SK-MEL-5 (cell line): ENCODE results near the gene CRELD1. TPM values are rescaled to one million over a fixed set of nuclear protein-coding genes. Genes with fewer than 3 reads are reported as not detected.

Experiments used
- DNase-seq: peaks from one replicate; pipeline ENCODE4 v3.0.0-alpha.2; 2016; ENCODE audit warnings: low read depth, low spot score
- in situ Hi-C: cut with HindIII; loops from 2 replicates; pipeline ENCODE4 v1.10.0; 2016; ENCODE audit warnings: low sequenced_read_pairs, high pct_unique_total_duplicates, low pct_unique_long_range_greater_than_20kb
- total RNA-seq: library from RNA; depleted of rRNA; stranded (reverse); fragments of >200 nt; shearing (Covaris generic); gene quantifications from 2 replicates; pipeline ENCODE4 v1.2.3, GENCODE V29; 2014

Gene CRELD1
- total RNA-seq, 1 experiment from 2014 or later, result 50.2 TPM

DNA sequence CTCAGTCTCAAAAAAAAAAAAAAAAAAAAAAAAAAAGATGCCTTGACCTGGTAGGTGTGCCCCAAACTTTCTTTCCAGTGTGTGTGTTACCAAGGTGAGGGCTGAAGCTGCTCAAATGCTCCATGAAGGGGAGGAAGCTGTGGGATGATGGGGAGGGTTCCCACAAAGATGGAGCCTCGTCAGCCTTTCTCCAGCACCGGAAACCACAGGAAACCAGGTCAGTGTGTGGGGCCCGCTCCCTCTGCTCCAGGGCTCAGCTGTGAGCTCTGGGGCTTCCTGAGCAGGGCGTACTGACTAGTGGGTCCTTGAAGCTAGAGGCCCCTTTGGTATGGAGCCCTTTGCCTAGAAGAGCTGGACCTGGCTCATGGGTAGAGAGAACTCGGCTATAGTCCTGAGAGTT is 31.7 kb upstream of the CRELD1 start:
- no peak for DNase-seq
- in situ Hi-C loops, result no loop called here

DNA sequence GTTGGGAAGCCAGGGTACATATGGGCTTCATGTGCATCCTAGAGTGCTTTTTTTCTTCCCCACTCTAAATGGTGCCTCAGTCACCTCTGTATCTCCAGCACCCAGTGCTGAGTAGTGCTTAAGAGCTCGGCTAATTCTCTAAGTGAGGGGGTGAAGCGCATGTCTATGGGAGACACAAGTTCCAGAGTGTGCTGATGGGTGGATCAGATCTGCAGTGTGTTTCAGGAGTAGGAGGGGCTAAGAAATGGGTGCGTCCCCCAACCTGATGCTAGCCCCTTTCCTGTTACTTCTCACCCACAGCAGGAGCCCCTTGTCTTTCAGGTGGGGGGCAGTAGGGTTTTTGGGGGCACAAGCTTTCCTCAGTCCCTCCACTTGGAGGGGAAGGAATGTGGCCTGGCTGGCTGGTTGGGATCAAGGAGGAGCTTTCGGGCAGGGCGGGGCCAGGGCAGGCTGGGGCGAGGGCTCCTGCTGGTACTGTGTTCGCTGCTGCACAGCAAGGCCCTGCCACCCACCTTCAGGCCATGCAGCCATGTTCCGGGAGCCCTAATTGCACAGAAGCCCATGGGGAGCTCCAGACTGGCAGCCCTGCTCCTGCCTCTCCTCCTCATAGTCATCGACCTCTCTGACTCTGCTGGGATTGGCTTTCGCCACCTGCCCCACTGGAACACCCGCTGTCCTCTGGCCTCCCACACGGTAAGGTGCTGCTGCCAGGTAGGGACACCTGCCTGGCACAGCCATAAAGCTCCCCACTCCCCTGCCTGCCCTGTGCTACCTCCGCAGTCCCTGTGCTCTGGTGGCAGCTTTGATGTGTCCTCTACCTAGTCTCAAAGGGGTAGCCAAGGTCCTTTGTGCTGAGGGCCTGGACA is 31.0 kb upstream of the CRELD1 start, which contains the start of gene IL17RE:
TSS of gene IL17RE (plus strand) at position 477 of the 866 bp plus-strand sequence. CDS start at position 562, 85 bp downstream.
- in situ Hi-C loops, result no loop called here
- no peak for DNase-seq

- no peak for DNase-seq
- in situ Hi-C loops, result no loop called here
Measured at GRCh38 chr3:9903238-9903624, 30.4 kb upstream of the CRELD1 start.

- no peak for DNase-seq
- in situ Hi-C loops, result no loop called here
Measured at GRCh38 chr3:9903904-9904303, 29.7 kb upstream of the CRELD1 start.

GRCh38 chr3:9906480-9906879 is 27.2 kb upstream of the CRELD1 start:
- DNase-seq, result no peak
- in situ Hi-C loops, result no loop called here

DNA sequence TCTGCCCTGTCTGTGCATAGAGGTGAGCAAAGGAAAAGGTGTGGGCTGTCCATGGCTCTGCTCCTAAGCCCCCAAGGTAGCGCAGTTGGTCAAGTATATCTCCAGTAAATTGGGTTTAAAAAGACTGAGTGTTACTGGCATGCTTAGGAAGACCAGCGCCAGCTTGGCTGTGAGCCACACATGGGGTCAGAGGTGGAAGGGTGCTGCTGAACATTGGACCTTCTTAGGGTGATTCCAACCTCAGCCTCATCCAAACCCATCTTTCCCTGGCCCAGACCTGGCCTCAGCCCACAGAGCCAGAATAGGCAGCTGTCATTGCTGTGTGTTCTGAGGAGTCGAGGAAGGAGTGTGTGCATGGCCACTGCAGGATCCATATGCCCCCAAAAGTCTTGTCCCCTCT is 25.3 kb upstream of the CRELD1 start:
- no peak for DNase-seq
- in situ Hi-C loops, result no loop called here

- no peak for DNase-seq
- in situ Hi-C loops, result no loop called here
Measured at GRCh38 chr3:9909221-9910013, 24.2 kb upstream of the CRELD1 start.

DNA sequence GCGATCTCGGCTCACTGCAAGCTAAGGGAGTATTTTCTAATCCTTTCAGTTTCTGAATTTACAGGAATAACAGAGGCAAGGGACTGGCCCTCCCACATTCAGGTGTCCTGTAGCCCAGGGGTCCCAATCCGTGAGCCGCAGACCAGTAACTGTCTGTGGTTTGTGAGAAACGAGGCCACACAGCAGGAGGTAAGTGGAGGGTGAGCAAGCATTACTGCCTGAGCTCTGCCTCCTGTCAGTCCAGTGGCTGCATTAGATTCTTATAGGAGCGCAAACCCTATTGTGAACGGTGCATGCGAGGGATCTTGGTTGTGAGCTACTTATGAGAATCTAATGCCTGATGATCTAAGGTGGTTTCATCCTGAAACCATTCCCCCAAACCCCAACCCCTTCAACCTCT is 21.8 kb upstream of the CRELD1 start:
- in situ Hi-C loops, result no loop called here
- DNase-seq, result no peak

GRCh38 chr3:9912294-9912935 is 21.2 kb upstream of the CRELD1 start:
- in situ Hi-C loops, result no loop called here
- no peak for DNase-seq

- no peak for DNase-seq
- in situ Hi-C loops, result no loop called here
Measured at GRCh38 chr3:9913601-9914000, 20.0 kb upstream of the CRELD1 start.

DNA sequence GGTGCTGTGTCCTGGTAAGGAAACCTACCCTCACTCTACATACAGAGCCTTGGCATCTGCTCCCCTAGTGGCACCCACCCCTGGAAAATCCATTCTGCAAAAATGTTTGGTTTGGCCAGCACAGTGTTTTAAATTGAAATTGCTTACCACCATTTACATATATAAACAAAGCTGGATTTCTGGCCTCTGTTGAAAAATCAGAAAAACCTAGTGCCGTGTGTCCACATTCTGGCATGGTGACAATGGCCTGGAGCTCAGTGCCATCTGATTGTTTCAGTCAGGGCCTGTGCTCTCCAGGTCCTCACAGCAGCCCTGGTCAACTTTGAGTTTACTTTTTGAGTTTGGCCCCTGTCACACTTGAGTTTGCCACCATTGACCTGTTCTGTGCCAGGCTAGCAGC is 19.6 kb upstream of the CRELD1 start:
- no peak for DNase-seq
- in situ Hi-C loops, result no loop called here

DNA sequence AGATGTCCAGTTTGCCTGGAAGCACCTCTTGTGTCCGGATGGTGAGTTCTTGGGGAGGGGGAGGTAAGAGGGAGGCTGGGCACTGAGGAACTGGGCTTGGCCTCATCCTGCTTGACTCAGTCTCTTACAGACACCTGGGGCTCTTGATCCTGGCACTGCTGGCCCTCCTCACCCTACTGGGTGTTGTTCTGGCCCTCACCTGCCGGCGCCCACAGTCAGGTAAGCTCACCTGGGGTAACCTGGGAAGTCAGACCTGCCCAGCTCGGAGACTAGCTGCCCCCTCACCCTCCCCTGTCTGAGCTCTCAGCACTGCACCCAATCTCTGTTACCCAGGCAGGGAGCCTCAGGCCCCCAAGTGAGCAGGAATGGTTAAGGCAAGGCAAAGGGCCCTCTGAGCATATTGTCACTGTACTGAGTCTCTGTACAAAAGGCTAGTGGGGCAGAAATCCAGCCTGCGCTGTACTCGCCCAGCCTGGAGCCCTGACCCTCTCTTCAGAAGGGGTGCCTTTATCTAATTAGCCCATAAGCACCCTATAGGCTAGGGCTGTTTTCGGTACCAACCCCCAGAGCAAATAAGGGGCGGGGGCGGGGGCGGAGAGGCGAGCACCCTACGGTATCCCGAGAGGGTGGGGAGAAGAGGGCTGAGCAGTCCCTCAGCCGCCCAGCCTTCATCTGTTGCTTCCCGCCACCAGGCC is 18.9 kb upstream of the CRELD1 start:
- DNase-seq, result no peak
- in situ Hi-C loops, result no loop called here

GRCh38 chr3:9915254-9916141 is 18.1 kb upstream of the CRELD1 start:
- peak; percentile 32 for DNase-seq
- in situ Hi-C loops, result no loop called here

DNA sequence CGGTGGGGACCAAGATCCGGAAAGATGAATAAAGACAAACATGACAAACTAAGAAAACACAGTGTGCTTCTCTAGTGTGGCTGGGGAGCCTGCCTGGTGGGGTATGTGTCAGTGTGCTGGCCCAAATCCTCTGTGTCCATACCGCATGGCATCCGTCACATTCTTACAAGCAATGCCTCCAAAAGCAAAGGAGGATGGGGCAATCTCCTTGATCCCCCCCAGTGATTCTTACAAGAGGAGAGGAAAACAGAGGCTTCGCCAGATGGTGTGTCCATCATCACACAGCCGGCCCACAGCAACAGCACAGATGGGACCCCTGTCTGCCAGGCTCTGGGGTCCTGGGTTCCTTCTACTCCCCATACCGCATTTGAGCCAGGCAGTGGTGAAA is 17.3 kb upstream of the CRELD1 start:
- in situ Hi-C loops, result no loop called here
- DNase-seq, result no peak

DNA sequence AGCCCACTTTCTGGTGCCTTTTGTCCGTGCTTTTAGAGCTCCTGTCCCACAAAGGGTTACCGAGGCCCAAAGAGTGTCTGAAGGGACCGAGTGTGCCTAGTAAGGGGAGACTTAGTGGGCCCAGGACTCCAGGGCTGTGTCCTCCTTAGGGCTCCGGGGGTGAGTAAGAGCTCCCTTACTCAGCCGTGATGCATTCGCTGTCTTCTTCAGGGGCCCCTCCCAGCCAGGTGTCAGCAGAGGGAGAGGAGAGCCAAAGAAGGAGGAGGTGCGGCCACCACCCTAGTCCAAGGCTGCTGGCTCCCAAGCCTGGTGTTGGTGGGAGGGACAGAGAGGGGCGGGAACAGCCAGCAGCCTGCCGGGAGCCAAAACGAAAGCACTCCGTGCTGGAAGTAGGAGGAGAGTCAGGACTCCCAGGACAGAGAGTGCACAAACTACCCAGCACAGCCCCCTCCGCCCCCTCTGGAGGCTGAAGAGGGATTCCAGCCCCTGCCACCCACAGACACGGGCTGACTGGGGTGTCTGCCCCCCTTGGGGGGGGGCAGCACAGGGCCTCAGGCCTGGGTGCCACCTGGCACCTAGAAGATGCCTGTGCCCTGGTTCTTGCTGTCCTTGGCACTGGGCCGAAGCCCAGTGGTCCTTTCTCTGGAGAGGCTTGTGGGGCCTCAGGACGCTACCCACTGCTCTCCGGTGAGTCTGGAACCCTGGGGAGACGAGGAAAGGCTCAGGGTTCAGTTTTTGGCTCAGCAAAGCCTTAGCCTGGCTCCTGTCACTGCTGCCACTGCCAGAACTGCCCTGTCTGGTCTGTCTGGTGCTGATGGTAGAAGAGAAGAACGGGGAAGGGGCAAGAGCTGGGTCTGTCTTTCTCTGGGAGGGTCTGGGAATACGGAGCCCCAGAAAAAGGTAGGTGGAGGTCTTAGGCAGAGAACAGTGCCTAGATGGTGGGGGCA is 16.6 kb upstream of the CRELD1 start, which contains the start of gene IL17RC:
TSS of gene IL17RC (plus strand) at position 365 of the 947 bp plus-strand sequence. CDS start at position 583, 218 bp downstream.
- peak; percentile 81 for DNase-seq
- in situ Hi-C loops, result no loop called here

- in situ Hi-C loops, result no loop called here
- no peak for DNase-seq
Measured at GRCh38 chr3:9917820-9918219, 15.8 kb upstream of the CRELD1 start.
